HCT116 (cell line): ENCODE results near the gene TAF6L. TPM values are rescaled to one million over a fixed set of nuclear protein-coding genes. Genes with fewer than 3 reads are reported as not detected.

Source experiments
- ATAC-seq: fragments of 200-7000 bp; cut with Tn5 transposase; 2 replicates; pipeline ENCODE4 v1.9.1; 2020; ENCODE audit warnings: mild to moderate bottlenecking, moderate library complexity
- BruUV-seq: library from RNA; stranded (reverse); fragments of 400-500 nt; replicated peaks from 2 replicates; lab custom pipeline; 2021; lab: Mats Ljungman, UMichigan
- CTCF ChIA-PET: fragments of 300-600 bp; sonication (Branson Sonifier 250); formaldehyde crosslinking; loops from one replicate; lab custom pipeline; 2021; ENCODE audit warnings: antibody characterized with exemption; lab: Charles Lee
- POLR2A ChIA-PET: fragments of 300-600, 350-600 bp; sonication (Branson Sonifier 250); formaldehyde crosslinking; loops from one replicate; lab custom pipeline; 2021; ENCODE audit warnings: antibody characterized with exemption; lab: Charles Lee
- RAD21 ChIA-PET, 2 experiments: fragments of 300-600 bp; sonication (Branson Sonifier 250); formaldehyde crosslinking; loops; one replicate each; lab custom pipeline; 2023; ENCODE audit warnings: low total read pairs in 2 of 2; ENCODE audit not compliant: uncharacterized antibody in 2 of 2, unreplicated experiment in 2 of 2, low non-redundant PET in 1 of 2; lab: Charles Lee
- DNase-seq: peaks from one replicate; pipeline ENCODE4 v3.0.0-alpha.2; 2010; ENCODE audit warnings: low read depth, low spot score
- H2AFZ ChIP-seq: fragments of 200-600 bp; shearing (Covaris generic), sonication (generic); 2 replicates; pipeline ENCODE4 v1.6.1; 2017; ENCODE audit warnings: low read depth, mixed run types, mixed read lengths, antibody characterized with exemption, low read length; ENCODE audit not compliant: poor library complexity, severe bottlenecking
- H3K27ac ChIP-seq: 2 replicates; pipeline ENCODE4 v1.5.1; 2012; ENCODE audit warnings: low read depth, low read length
- H3K27me3 ChIP-seq: fragments of 200-600 bp; sonication (generic); 2 replicates; pipeline ENCODE4 v1.6.1; 2016; ENCODE audit warnings: mixed run types, low read length, mixed read lengths; ENCODE audit not compliant: insufficient read depth
- H3K36me3 ChIP-seq, 2 experiments: fragments of 200-500 bp in 1 of 2; fragments of 200-600 bp in 1 of 2; sonication (Bioruptor generic) in 1 of 2; sonication (generic) in 1 of 2; 2 replicates each; pipeline versions ENCODE4 v1.5.1 to v1.6.1; 2014 to 2016; ENCODE audit warnings: low read length in 2 of 2, inconsistent platforms in 1 of 2, mixed read lengths in 1 of 2, mixed run types in 1 of 2; ENCODE audit not compliant: insufficient read depth in 2 of 2, control insufficient read depth in 1 of 2
- H3K4me1 ChIP-seq, 2 experiments: fragments of 200-600 bp in 1 of 2; sonication (generic) in 1 of 2; 2 replicates each; pipeline versions ENCODE4 v1.5.1 to v1.6.1; 2012 to 2017; ENCODE audit warnings: low read length in 2 of 2, inconsistent platforms in 1 of 2, mild to moderate bottlenecking in 1 of 2, mixed read lengths in 1 of 2, mixed run types in 1 of 2, moderate library complexity in 1 of 2; ENCODE audit not compliant: insufficient read depth in 2 of 2, control insufficient read depth in 1 of 2
- H3K4me2 ChIP-seq: fragments of 200-600 bp; sonication (generic); 2 replicates; pipeline ENCODE4 v1.6.1; 2017; ENCODE audit warnings: mixed run types, low read length, mixed read lengths
- H3K4me3 ChIP-seq, 2 experiments: fragments of 200-600 bp in 1 of 2; sonication (generic) in 1 of 2; replicated peaks in 1 of 2; 2 replicates each; pipeline ENCODE4 v1.5.1; 2011 to 2016; ENCODE audit warnings: low read length in 2 of 2, control low read depth in 1 of 2, low read depth in 1 of 2, mild to moderate bottlenecking in 1 of 2, mixed read lengths in 1 of 2, mixed run types in 1 of 2
- H3K79me2 ChIP-seq: fragments of 200-600 bp; sonication (generic); 2 replicates; pipeline ENCODE4 v1.6.1; 2017; ENCODE audit warnings: mild to moderate bottlenecking, mixed run types, low read length, moderate library complexity, mixed read lengths; ENCODE audit not compliant: insufficient read depth
- H3K9ac ChIP-seq: fragments of 200-600 bp; sonication (generic); 2 replicates; pipeline ENCODE4 v1.6.1; 2016; ENCODE audit warnings: low read length, mixed read lengths
- H3K9me2 ChIP-seq: fragments of 200-600 bp; sonication (generic), shearing (Covaris generic); 2 replicates; pipeline ENCODE4 v1.6.1; 2017; ENCODE audit warnings: mixed run types, mild to moderate bottlenecking, moderate library complexity; ENCODE audit not compliant: insufficient read depth
- H3K9me3 ChIP-seq, 2 experiments: fragments of 200-500 bp in 1 of 2; fragments of 200-600 bp in 1 of 2; sonication (Bioruptor generic) in 1 of 2; sonication (generic) in 1 of 2; 2 replicates each; pipeline ENCODE4 v1.6.1; 2014 to 2017; ENCODE audit warnings: low read length in 2 of 2, mixed read lengths in 2 of 2, inconsistent platforms in 1 of 2, low read depth in 1 of 2, mild to moderate bottlenecking in 1 of 2, mixed run types in 1 of 2, moderate library complexity in 1 of 2; ENCODE audit not compliant: control insufficient read depth in 1 of 2, insufficient read depth in 1 of 2
- H4K20me1 ChIP-seq: fragments of 200-600 bp; sonication (generic), shearing (Covaris generic); 2 replicates; pipeline ENCODE4 v1.6.1; 2017; ENCODE audit warnings: mixed run types, mild to moderate bottlenecking, moderate library complexity; ENCODE audit not compliant: insufficient read depth
- CBX3 ChIP-seq: IDR thresholded peaks from 2 replicates; pipeline ENCODE4 v1.6.1; 2012; ENCODE audit warnings: low read depth
- CEBPB ChIP-seq: IDR thresholded peaks from 2 replicates; pipeline ENCODE4 v1.6.1; 2012; ENCODE audit warnings: low read depth
- EGR1 ChIP-seq: IDR thresholded peaks from 2 replicates; pipeline ENCODE4 v1.6.1; 2012; ENCODE audit warnings: low read depth
- ELF1 ChIP-seq: IDR thresholded peaks from 2 replicates; pipeline ENCODE4 v1.6.1; 2012; ENCODE audit warnings: low read depth, borderline replicate concordance
- EZH2phosphoT487 ChIP-seq: fragments of 200-600 bp; IDR thresholded peaks from 2 replicates; pipeline ENCODE4 v1.6.1; 2018; ENCODE audit warnings: antibody characterized with exemption, borderline replicate concordance
- FOSL1 ChIP-seq: IDR thresholded peaks from 2 replicates; pipeline ENCODE4 v1.6.1; 2012; ENCODE audit warnings: low read depth
- JUND ChIP-seq: IDR thresholded peaks from 2 replicates; pipeline ENCODE4 v1.6.1; 2012
- POLR2A ChIP-seq: IDR thresholded peaks from 2 replicates; pipeline ENCODE4 v1.7.0; 2011; ENCODE audit warnings: borderline replicate concordance; ENCODE audit not compliant: insufficient read depth, insufficient read length; ENCODE audit errors: extremely low read depth
- RAD21 ChIP-seq: IDR thresholded peaks from 2 replicates; pipeline ENCODE4 v1.6.1; 2012; ENCODE audit warnings: low read depth, mild to moderate bottlenecking
- SP1 ChIP-seq: IDR thresholded peaks from 2 replicates; pipeline ENCODE4 v1.6.1; 2012; ENCODE audit warnings: low read depth
- SRF ChIP-seq: IDR thresholded peaks from 2 replicates; pipeline ENCODE4 v1.6.1; 2012; ENCODE audit warnings: low read depth
- TCF7L2 ChIP-seq: IDR thresholded peaks from 2 replicates; pipeline ENCODE4 v1.7.0; 2011; ENCODE audit warnings: borderline replicate concordance, inconsistent platforms; ENCODE audit not compliant: insufficient read depth, insufficient read length; ENCODE audit errors: extremely low read depth
- YY1 ChIP-seq: IDR thresholded peaks from 2 replicates; pipeline ENCODE4 v1.6.1; 2011; ENCODE audit warnings: low read length, low read depth, moderate library complexity, mild to moderate bottlenecking; ENCODE audit not compliant: insufficient replicate concordance; ENCODE audit errors: extremely low read depth
- ZFX ChIP-seq: fragments of 450-650 bp; IDR thresholded peaks from 2 replicates; pipeline ENCODE4 v1.6.1; 2017
- intact Hi-C: fragments of 100-400 bp; cut with micrococcal nuclease; formaldehyde crosslinking; loops from 2 replicates; pipeline ENCODE4 v1.10.0; 2022
- total RNA-seq: library from RNA; stranded (reverse); gene quantifications from one replicate; pipeline ENCODE4 v1.2.1, GENCODE V29; 2021; ENCODE audit not compliant: unreplicated experiment
- TF ChIP-seq, protein P1 (sequence below): IDR thresholded peaks from 2 replicates; pipeline ENCODE4 v1.6.1; 2011; ENCODE audit warnings: mild to moderate bottlenecking, low read length, moderate library complexity; ENCODE audit not compliant: insufficient replicate concordance; ENCODE audit errors: extremely low read depth
- TF ChIP-seq, protein P2 (sequence below): IDR thresholded peaks from 2 replicates; pipeline ENCODE4 v1.6.1; 2012

The TAF6L gene
- total RNA-seq, 1 experiment from 2014 or later, result 24.2 TPM

DNA sequence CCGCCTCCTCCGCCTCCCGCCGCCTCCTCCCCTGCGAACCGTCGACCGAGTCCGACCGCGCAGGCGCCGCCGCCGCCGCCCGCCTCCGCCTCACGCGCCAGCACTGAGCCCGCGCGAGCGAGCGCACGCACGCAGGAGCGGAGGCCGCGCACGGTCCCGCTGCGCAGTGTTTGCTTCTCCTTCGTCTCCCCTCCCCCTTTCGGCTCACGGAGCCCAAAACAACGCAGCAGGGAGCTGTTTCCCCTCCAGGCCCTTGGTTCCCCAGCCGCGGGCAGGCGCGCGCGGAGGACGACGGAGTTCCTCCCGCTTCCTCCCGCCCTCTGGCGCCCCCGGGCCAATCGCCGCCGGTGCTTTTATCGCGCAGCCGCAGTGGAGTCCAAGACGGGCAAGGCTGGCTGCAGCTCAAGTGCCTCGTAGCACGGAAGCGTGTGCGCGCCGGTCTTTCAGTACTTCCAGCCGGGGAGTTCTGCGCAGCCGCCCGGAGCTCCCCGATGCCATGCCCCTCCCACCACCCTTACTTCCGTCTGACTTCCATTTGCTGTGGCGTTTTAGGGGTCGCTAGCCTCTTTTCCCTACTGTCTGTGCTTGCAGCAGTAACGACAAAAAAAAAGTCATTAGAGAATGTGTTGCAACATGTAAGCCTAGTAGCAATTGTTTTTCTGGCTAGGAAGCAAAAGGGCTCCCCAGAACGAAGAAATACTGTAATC, 43.9 kb upstream of the TAF6L start, which contains the start of gene HNRNPUL2 (continued):
- TF ChIP-seq, protein P1, sequence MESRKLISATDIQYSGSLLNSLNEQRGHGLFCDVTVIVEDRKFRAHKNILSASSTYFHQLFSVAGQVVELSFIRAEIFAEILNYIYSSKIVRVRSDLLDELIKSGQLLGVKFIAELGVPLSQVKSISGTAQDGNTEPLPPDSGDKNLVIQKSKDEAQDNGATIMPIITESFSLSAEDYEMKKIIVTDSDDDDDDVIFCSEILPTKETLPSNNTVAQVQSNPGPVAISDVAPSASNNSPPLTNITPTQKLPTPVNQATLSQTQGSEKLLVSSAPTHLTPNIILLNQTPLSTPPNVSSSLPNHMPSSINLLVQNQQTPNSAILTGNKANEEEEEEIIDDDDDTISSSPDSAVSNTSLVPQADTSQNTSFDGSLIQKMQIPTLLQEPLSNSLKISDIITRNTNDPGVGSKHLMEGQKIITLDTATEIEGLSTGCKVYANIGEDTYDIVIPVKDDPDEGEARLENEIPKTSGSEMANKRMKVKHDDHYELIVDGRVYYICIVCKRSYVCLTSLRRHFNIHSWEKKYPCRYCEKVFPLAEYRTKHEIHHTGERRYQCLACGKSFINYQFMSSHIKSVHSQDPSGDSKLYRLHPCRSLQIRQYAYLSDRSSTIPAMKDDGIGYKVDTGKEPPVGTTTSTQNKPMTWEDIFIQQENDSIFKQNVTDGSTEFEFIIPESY, result no peak
- peak; percentile 28; the same call in 1 of the 2 replicates for TF ChIP-seq EGR1

DNA sequence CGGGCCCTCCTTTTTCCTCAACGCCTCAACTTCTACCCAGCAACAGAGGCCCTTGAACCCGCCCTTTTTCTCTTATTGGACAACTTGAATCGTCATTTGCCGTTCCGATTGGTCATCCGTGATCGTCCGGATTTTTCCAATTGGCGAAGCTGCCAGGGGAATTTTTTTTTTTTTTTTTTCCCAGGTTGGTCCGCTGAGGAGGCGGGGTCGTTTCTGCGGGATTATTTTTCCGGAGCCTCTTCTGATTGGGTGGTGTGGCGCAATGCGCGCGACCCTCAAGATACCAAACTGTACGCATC, 43.4 kb upstream of the TAF6L start:
- Histone ChIP-seq H4K20me1 (peaks cover 8% of the 10 kb centered on the region; the same call in 1 of the 2 replicates), H3K27ac (peak overlapping the region; percentile 96), H3K4me1 (peaks cover 14 to 25% of the 10 kb centered on the region in 2 experiments), H3K9me3 (no peaks in the 10 kb centered on the region), H3K27me3 (no peaks in the 10 kb centered on the region), H3K4me3 (peak overlapping the region; percentile 98 to 100), H2AFZ (peak overlapping the region; percentile 95), H3K4me2 (peak overlapping the region; percentile 100), H3K9me2 (no peaks in the 10 kb centered on the region), H3K9ac (peak overlapping the region; percentile 93), H3K79me2 (peaks cover 73% of the 10 kb centered on the region), H3K36me3 (peaks cover 18 to 26% of the 10 kb centered on the region in 2 experiments)
- CTCF ChIA-PET, result interaction anchor here (0.9 to 2.5 kb wide), 10 partner anchors 22 to 333 kb away, joined by 3 to 10 read pairs (median 4); partner anchors contain the start of genes TAF6L, TMEM179B, TUT1 and ZBTB3
- DNase-seq, result peak; percentile 98
- no TSS peak for BruUV-seq
- intact Hi-C loops, result loop anchor here (2.0 to 5.0 kb wide), 2 partner anchors 34 to 113 kb away; partner anchors contain the start of gene POLR2G
- TF ChIP-seq CEBPB (no peak; the same call in 1 of the 2 replicates), EGR1 (no peak), FOSL1 (no peak), CBX3 (no peak), JUND (no peak), POLR2A (no peak), TCF7L2 (no peak), YY1 (peak; percentile 1), SRF (no peak), ZFX (no peak), SP1 (peak; percentile 81), RAD21 (no peak), EZH2phosphoT487 (no peak), ELF1 (no peak)
- TF ChIP-seq, protein P2, sequence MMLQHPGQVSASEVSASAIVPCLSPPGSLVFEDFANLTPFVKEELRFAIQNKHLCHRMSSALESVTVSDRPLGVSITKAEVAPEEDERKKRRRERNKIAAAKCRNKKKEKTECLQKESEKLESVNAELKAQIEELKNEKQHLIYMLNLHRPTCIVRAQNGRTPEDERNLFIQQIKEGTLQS, result no peak
- peak; percentile 68 for ATAC-seq
- POLR2A ChIA-PET, result interaction anchor here (0.8 to 4.3 kb wide), 21 partner anchors 18 to 154 kb away, joined by 3 to 59 read pairs (median 4); partner anchors contain the start of genes C11orf98, CSKMT, EEF1G and LBHD1
- RAD21 ChIA-PET, result no interaction called here
